HUES48 (cell line): ENCODE data around the gene FEZF1.
"Not testable (repeated sequence)": the region's sequence is repeated elsewhere in the genome, so short reads cannot be mapped to it uniquely, and the experiment has no call there.

Experiments used
- H3K27ac ChIP-seq: one replicate; pipeline ENCODE4 v1.7.0; 2013; ENCODE audit warnings: low read depth, low read length, inconsistent platforms
- H3K27me3 ChIP-seq: 2 replicates; pipeline ENCODE4 v1.6.1; 2013; ENCODE audit warnings: mild to moderate bottlenecking, low read length; ENCODE audit not compliant: control insufficient read depth, insufficient read depth
- H3K36me3 ChIP-seq: 2 replicates; pipeline ENCODE4 v1.6.1; 2013; ENCODE audit warnings: low read length; ENCODE audit not compliant: control insufficient read depth, insufficient read depth
- H3K4me1 ChIP-seq: 2 replicates; pipeline ENCODE4 v1.6.1; 2013; ENCODE audit warnings: mild to moderate bottlenecking, low read length; ENCODE audit not compliant: control insufficient read depth, insufficient read depth
- H3K4me3 ChIP-seq: 2 replicates; pipeline ENCODE4 v1.5.1; 2013; ENCODE audit warnings: mild to moderate bottlenecking, low read depth, low read length
- H3K9ac ChIP-seq: 2 replicates; pipeline ENCODE4 v1.6.1; 2013; ENCODE audit warnings: mild to moderate bottlenecking, low read depth, low read length, moderate library complexity
- H3K9me3 ChIP-seq: 2 replicates; pipeline ENCODE4 v1.6.1; 2013; ENCODE audit warnings: low read length; ENCODE audit not compliant: control insufficient read depth, insufficient read depth

FEZF1 gene

GRCh38 chr7:122299624-122300210 is 4.8 kb downstream of the FEZF1 start:
- Histone ChIP-seq H3K9me3 (no peaks in the 10 kb centered on the region), H3K27ac (no peak overlapping the region), H3K9ac (no peak overlapping the region; the same call in 1 of the 2 replicates), H3K27me3 (peaks cover 80% of the 10 kb centered on the region), H3K4me1 (peaks cover 28% of the 10 kb centered on the region), H3K36me3 (no peaks in the 10 kb centered on the region), H3K4me3 (peak overlapping the region; percentile 81)

GRCh38 chr7:122298618-122299017 is 5.9 kb downstream of the FEZF1 start:
- Histone ChIP-seq H3K9ac (no peak overlapping the region), H3K36me3 (no peaks in the 10 kb centered on the region), H3K27ac (no peak overlapping the region), H3K4me1 (peaks cover 28% of the 10 kb centered on the region), H3K9me3 (no peaks in the 10 kb centered on the region), H3K4me3 (no peak overlapping the region), H3K27me3 (peaks cover 69% of the 10 kb centered on the region)

- no peak overlapping the region for H3K9ac ChIP-seq
- no peak overlapping the region for H3K4me3 ChIP-seq
- no peaks in the 10 kb centered on the region for H3K9me3 ChIP-seq
- no peaks in the 10 kb centered on the region for H3K36me3 ChIP-seq
- H3K27me3 ChIP-seq, result peaks cover 64% of the 10 kb centered on the region
- no peak overlapping the region for H3K27ac ChIP-seq
- peaks cover 27% of the 10 kb centered on the region for H3K4me1 ChIP-seq
Measured at GRCh38 chr7:122298131-122298530, 6.4 kb downstream of the FEZF1 start.

GRCh38 chr7:122291189-122291588 is 13.4 kb downstream of the FEZF1 start:
- Histone ChIP-seq H3K9me3 (no peaks in the 10 kb centered on the region), H3K27me3 (no peaks in the 10 kb centered on the region), H3K4me3 (no peak overlapping the region), H3K4me1 (0 out of 2 replicates have a peak, but pooled peaks cover 5% of the 10 kb centered on the region), H3K36me3 (no peaks in the 10 kb centered on the region), H3K27ac (no peak overlapping the region), H3K9ac (no peak overlapping the region)

GRCh38 chr7:122290476-122290875 is 14.1 kb downstream of the FEZF1 start:
- Histone ChIP-seq H3K36me3 (no peaks in the 10 kb centered on the region), H3K4me3 (no peak overlapping the region), H3K27me3 (no peaks in the 10 kb centered on the region), H3K9me3 (no peaks in the 10 kb centered on the region), H3K27ac (no peak overlapping the region), H3K4me1 (0 out of 2 replicates have a peak, but pooled peaks cover 2% of the 10 kb centered on the region), H3K9ac (no peak overlapping the region)

GRCh38 chr7:122289426-122289825 is 15.1 kb downstream of the FEZF1 start:
- no peak overlapping the region for H3K9ac ChIP-seq

GRCh38 chr7:122284608-122285007 is 19.9 kb downstream of the FEZF1 start:
- not testable (repeated sequence) for H3K27ac ChIP-seq
- peak overlapping the region; percentile 31 for H3K4me3 ChIP-seq

More at GRCh38 chr7:122289426-122289825, 15.1 kb downstream of the FEZF1 start:
- no peaks in the 10 kb centered on the region for H3K9me3 ChIP-seq
- H3K4me1 ChIP-seq, result no peaks in the 10 kb centered on the region
- H3K27me3 ChIP-seq, result no peaks in the 10 kb centered on the region
- H3K27ac ChIP-seq, result no peak overlapping the region
- H3K36me3 ChIP-seq, result no peaks in the 10 kb centered on the region
- H3K4me3 ChIP-seq, result no peak overlapping the region

GRCh38 chr7:122273117-122273516 is 31.4 kb downstream of the FEZF1 start:
- H3K4me1 ChIP-seq, result 0 out of 2 replicates have a peak, but pooled peaks cover 6% of the 10 kb centered on the region
- H3K36me3 ChIP-seq, result no peaks in the 10 kb centered on the region
- no peak overlapping the region for H3K27ac ChIP-seq
- no peak overlapping the region for H3K4me3 ChIP-seq
- H3K9ac ChIP-seq, result no peak overlapping the region
- H3K27me3 ChIP-seq, result no peaks in the 10 kb centered on the region
- no peaks in the 10 kb centered on the region for H3K9me3 ChIP-seq

More at GRCh38 chr7:122284608-122285007, 19.9 kb downstream of the FEZF1 start:
- H3K27me3 ChIP-seq, H3K9ac ChIP-seq, H3K9me3 ChIP-seq, H3K36me3 ChIP-seq, H3K4me1 ChIP-seq: not testable (repeated sequence)

- no peaks in the 10 kb centered on the region for H3K27me3 ChIP-seq
- no peaks in the 10 kb centered on the region for H3K9me3 ChIP-seq
- no peak overlapping the region for H3K27ac ChIP-seq
- no peak overlapping the region for H3K9ac ChIP-seq
- 0 out of 2 replicates have a peak, but pooled peaks cover 6% of the 10 kb centered on the region for H3K4me1 ChIP-seq
- H3K36me3 ChIP-seq, result no peaks in the 10 kb centered on the region
- H3K4me3 ChIP-seq, result no peak overlapping the region
Measured at GRCh38 chr7:122269241-122269640, 35.3 kb downstream of the FEZF1 start.

GRCh38 chr7:122268101-122268500 is 36.4 kb downstream of the FEZF1 start:
- Histone ChIP-seq H3K9ac (no peak overlapping the region), H3K4me1 (0 out of 2 replicates have a peak, but pooled peaks cover 6% of the 10 kb centered on the region), H3K36me3 (no peaks in the 10 kb centered on the region), H3K27ac (no peak overlapping the region), H3K27me3 (no peaks in the 10 kb centered on the region), H3K9me3 (no peaks in the 10 kb centered on the region), H3K4me3 (no peak overlapping the region)

- H3K4me1 ChIP-seq, result peaks cover 29% of the 10 kb centered on the region
- no peak overlapping the region for H3K4me3 ChIP-seq
- no peaks in the 10 kb centered on the region for H3K9me3 ChIP-seq
- no peak overlapping the region for H3K27ac ChIP-seq
- H3K9ac ChIP-seq, result no peak overlapping the region
- H3K36me3 ChIP-seq, result no peaks in the 10 kb centered on the region
- H3K27me3 ChIP-seq, result no peaks in the 10 kb centered on the region
Measured at GRCh38 chr7:122262246-122262645, 42.3 kb downstream of the FEZF1 start.
